GM18951 (cell line): ENCODE results near the gene METTL13.

Source experiments
- POLR2A ChIP-seq: IDR thresholded peaks from 4 replicates; pipeline ENCODE4 v1.6.1; 2011; ENCODE audit warnings: mild to moderate bottlenecking; ENCODE audit not compliant: insufficient read length, insufficient read depth; ENCODE audit errors: extremely low read depth
- in situ Hi-C: fragments of 300-500 bp; cut with MboI; formaldehyde crosslinking; loops from one replicate; pipeline ENCODE4 v1.12.0; 2022; ENCODE audit warnings: low sequenced_read_pairs, mixed read lengths, inconsistent platforms; ENCODE audit not compliant: unreplicated experiment

The METTL13 gene

GRCh38 chr1:171781176-171781875 is at the start of gene METTL13:
TSS of gene METTL13 (plus strand) at chr1:171781660. CDS start at chr1:171781968, 308 bp downstream.
- peak; percentile 83 for TF ChIP-seq POLR2A
- in situ Hi-C loops: no loop called here

- in situ Hi-C loops: no loop called here
- TF ChIP-seq POLR2A: no peak
Observed at GRCh38 chr1:171736196-171736595, 45.3 kb upstream of the METTL13 start.

GRCh38 chr1:171738911-171739310 is 42.5 kb upstream of the METTL13 start:
- no peak for TF ChIP-seq POLR2A
- in situ Hi-C loops: no loop called here

GRCh38 chr1:171739656-171740055 is 41.8 kb upstream of the METTL13 start:
- no peak for TF ChIP-seq POLR2A
- in situ Hi-C loops: no loop called here

- in situ Hi-C loops: no loop called here
- TF ChIP-seq POLR2A: no peak
Observed at GRCh38 chr1:171740356-171740863, 41.0 kb upstream of the METTL13 start.

- in situ Hi-C loops: no loop called here
- no peak for TF ChIP-seq POLR2A
Observed at GRCh38 chr1:171740987-171741871, 40.2 kb upstream of the METTL13 start.

- in situ Hi-C loops: no loop called here
- peak; percentile 80 for TF ChIP-seq POLR2A
Observed at GRCh38 chr1:171741872-171742576, 39.4 kb upstream of the METTL13 start, which contains the start of gene VAMP4. TSS of gene VAMP4 (minus strand) at chr1:171742065. CDS start at chr1:171738414, 3,651 bp downstream.

GRCh38 chr1:171742577-171742922 is 38.9 kb upstream of the METTL13 start:
- TF ChIP-seq POLR2A: no peak
- in situ Hi-C loops: no loop called here

GRCh38 chr1:171743081-171743870 is 38.2 kb upstream of the METTL13 start:
- TF ChIP-seq POLR2A: no peak
- in situ Hi-C loops: no loop called here

- in situ Hi-C loops: no loop called here
Observed at GRCh38 chr1:171744986-171745385, 36.5 kb upstream of the METTL13 start.

GRCh38 chr1:171748651-171749050 is 32.8 kb upstream of the METTL13 start:
- TF ChIP-seq POLR2A: no peak
- in situ Hi-C loops: no loop called here

More at GRCh38 chr1:171744986-171745385, 36.5 kb upstream of the METTL13 start:
- TF ChIP-seq POLR2A: no peak

GRCh38 chr1:171751221-171751620 is 30.2 kb upstream of the METTL13 start:
- no peak for TF ChIP-seq POLR2A
- in situ Hi-C loops: no loop called here
